Measurements from ENCODE around the gene COL4A5.
"Not testable (repeated sequence)": the region's sequence is repeated elsewhere in the genome, so short reads cannot be mapped to it uniquely, and the experiment has no call there.

COL4A5 gene

GRCh38 chrX:108439426-108439942 lies at the start of gene COL4A5:
Gene COL4A5, plus strand, starts transcription at chrX:108439838. Its CDS starts 288 bp downstream, at chrX:108440126.
- peak within 1 kb of the TSS; percentile 72 for H3K4me3 ChIP-seq (ENCODE audit: low read depth, low read length)
- DNase-seq (ENCODE audit: low read depth) = peak; percentile 93
- TF ChIP-seq CTCF (conservative IDR thresholded peaks at IDR 0.05; ENCODE audit: low read depth, low read length) = no peak

GRCh38 chrX:108390976-108391717 lies 48.5 kb upstream of the COL4A5 start:
- H3K4me3 ChIP-seq (ENCODE audit: low read depth, low read length); DNase-seq (ENCODE audit: low read depth): not testable (repeated sequence)

- H3K4me3 ChIP-seq (ENCODE audit: low read depth, low read length) = no peak overlapping the region
- peak; percentile 26 for DNase-seq (ENCODE audit: low read depth)
- no peak for TF ChIP-seq CTCF (conservative IDR thresholded peaks at IDR 0.05; ENCODE audit: low read depth, low read length)
Measured at GRCh38 chrX:108396188-108396891, 43.3 kb upstream of the COL4A5 start.

GRCh38 chrX:108396986-108397385 lies 42.7 kb upstream of the COL4A5 start:
- no peak for DNase-seq (ENCODE audit: low read depth)
- no peak for TF ChIP-seq CTCF (conservative IDR thresholded peaks at IDR 0.05; ENCODE audit: low read depth, low read length)
- no peak overlapping the region for H3K4me3 ChIP-seq (ENCODE audit: low read depth, low read length)

- TF ChIP-seq CTCF (conservative IDR thresholded peaks at IDR 0.05; ENCODE audit: low read depth, low read length) = no peak
- no peak overlapping the region for H3K4me3 ChIP-seq (ENCODE audit: low read depth, low read length)
- DNase-seq (ENCODE audit: low read depth) = no peak
Measured at GRCh38 chrX:108397627-108398391, 41.8 kb upstream of the COL4A5 start.

GRCh38 chrX:108399418-108400165 lies 40.0 kb upstream of the COL4A5 start:
- no peak for TF ChIP-seq CTCF (conservative IDR thresholded peaks at IDR 0.05; ENCODE audit: low read depth, low read length)
- H3K4me3 ChIP-seq (ENCODE audit: low read depth, low read length) = no peak overlapping the region
- DNase-seq (ENCODE audit: low read depth) = peak; percentile 40
